Activated CD8-positive, alpha-beta memory T cell treated with anti-CD3 and anti-CD28 coated beads, Interleukin-2, amount 50 U/mL, for 24 hours (primary cell): ENCODE data around the gene VOPP1.

Experiments used
- DNase-seq: peaks from one replicate; pipeline ENCODE4 v3.0.0-alpha.2; 2020; ENCODE audit errors: extremely low read depth

VOPP1 gene

DNA sequence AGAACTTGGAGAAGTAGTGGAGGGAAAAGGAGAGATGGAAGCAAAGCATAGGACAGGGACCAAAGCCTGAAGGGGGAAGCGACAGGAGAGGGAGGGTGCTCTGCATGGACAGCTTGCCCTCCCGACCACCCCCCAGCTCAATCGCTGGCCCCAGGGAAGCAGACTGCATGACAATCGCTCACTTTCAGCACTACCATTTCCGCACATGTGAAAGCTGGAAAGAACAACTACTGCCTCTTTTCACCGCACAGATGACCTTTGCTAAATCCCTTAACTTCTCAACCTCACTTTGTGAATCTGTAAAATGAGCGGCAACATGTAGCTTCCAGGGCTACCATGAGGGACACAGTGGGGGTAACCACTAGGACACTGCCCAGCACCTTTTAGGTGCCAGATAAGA is 17.1 kb downstream of the VOPP1 start:
- DNase-seq: no peak

DNA sequence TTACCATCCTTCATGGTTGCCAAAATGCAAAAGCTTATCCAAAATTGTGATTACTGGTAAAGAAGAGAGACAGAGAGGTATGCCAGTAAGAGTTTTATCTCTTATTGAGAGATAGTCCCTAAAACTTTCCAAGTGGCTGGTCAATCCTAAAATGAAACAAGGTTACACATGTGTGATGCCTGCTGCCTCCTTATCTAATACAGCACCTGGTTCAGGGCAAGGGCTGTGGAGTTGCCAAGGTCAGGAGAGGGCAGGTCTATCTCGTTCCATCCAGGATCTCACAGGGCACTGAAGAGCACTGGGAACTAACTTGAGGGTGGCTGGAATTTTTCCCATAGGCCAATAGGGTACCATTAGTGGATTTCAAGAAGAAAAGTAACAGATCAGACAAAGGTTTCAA is 18.3 kb downstream of the VOPP1 start:
- no peak for DNase-seq

DNA sequence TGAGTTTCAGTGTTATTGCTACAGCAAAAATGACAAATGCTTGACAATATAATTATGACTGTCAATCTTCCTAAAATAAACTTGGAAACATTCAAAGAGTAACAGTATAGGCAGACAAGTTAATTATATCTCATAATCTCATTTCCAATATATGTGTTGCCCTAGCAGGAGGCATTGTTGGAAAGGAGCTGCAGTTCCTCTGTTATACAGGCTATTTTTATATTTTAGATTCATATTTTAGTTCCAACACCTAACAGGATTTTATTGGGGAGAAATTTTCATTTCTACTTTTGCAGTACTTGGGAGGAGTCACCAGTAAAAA is 19.3 kb downstream of the VOPP1 start:
- DNase-seq: no peak

DNA sequence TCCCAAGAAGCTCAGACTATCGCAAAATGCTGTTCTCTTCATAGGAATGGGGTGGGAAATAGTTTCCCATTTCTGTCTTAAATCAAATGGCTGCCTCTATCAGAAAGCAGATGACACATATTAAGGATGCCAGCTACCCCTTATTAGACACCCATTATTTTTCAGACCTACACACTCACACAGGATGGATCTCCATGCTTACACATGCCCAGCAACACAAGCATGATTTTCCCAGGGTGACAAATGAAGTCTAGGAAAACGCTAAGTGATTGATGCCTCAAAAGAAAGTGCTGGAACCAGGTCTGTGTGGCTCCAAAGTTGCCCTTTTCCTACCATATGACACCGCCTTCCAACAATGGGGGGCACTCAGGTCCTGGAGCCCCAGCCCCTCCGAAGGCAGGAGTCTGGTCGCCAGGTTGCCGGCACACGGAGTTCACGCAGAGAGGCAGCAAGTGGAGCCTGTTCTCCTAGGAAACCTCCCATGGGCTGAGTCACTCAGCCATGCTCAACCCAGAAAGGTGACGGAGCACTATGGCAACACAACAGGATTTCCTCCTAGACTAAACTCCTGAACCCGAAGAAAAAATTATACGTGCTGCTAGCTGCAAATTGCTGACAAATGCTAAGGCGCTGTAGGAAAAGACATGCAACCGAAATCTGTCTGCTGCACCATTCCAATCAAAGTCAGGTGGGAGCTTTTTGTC is 19.8 kb downstream of the VOPP1 start:
- no peak for DNase-seq

DNA sequence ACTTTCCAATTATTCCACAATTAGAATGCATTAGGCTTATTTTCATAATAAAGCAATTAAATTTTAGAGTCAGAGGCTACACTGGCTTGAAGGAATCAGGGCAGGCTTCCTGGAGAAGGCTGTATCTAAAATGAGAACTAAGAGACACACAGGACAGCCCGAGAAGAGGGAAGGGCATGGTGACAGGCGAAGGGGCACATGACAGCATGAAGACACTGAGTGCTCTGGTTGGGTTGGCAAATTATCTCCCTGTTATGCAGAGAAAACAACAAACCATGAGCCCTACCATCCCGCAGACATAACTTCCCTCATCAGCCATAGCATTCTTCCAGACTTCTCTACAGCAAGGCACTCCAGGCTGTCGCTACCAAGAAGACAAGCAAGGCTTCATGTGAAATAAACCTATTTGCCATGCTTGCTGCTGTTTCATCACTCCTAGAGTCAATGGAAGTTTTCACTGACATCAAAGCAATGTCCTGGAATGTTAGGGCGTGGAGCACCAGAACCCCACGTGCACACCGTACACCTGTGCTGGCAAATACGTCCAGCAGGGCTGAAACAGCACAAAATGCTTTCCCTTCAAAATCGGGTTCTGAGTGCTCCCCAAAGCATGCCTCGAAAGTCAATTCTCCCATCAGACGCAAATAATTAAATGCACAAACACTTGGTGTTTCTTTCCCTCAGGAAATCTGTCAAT is 21.3 kb downstream of the VOPP1 start:
- DNase-seq: no peak

DNA sequence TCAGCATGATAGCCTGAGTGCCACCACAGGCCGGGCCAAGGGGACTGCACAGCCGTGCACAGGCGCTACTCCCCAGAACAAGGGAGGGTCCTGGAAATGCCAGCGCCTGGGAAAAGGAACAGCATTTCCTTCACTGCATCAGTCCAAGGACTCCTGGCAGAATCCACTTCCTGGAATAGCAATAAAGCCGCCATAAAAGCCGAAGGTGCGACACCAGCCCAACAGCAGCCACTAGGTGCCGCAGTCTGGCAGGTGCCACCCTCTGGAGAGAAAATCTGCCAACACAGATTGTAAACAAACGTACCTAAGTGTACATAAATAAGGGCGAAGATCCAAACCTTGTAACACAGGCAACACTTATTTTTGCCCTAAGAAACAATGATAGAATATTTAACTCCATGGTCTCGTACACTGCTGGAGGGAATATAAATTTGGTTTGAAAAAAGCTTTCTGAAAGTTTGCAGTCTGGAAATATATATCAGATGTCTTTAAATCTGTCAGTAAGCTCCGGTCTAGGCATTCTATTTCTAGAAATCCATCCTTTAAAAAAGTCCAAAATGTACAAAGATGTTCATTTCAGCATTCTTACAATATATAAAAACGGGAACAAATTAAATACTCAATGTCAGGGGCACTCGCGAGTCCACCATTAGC is 22.2 kb downstream of the VOPP1 start:
- DNase-seq: no peak

DNA sequence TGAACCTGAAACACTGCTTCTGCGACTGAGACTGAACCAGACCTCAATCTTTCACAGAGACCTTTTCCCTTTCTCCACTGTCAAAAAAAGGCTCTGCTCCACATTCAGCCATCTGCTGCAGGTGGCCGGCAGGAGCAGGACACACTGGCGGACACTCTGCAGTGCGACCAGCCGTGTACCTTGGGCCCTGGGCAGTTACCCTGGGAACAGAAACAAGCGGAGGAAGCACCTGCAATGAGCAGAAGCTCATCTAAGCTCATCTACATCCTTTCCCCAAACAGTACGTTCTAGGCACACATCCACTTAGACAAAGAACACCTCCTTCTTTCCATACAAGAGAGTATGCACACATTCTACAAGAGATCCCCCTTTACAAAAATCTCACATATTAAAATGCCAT is 22.8 kb downstream of the VOPP1 start:
- DNase-seq: no peak

DNA sequence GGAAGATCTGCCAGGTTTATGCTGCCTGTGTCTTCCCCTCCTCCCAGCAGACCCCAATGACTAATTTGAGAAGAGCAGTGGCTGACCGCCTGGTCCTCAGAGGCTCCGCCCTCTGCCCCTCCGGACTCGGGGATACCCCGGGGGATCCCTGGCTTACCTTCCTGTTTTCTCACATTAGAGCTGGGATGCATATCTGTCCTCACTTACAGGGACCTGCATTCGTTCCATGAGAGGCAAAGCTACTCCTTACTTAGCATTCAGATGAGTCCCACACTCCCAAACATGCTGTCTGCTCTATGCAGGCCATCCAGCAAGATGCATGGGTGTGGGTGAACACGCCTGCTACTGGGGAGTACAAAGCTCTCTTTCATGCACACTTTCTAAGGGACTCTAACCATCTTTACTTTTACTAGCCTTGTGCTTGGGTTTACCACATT is 24.0 kb downstream of the VOPP1 start:
- no peak for DNase-seq

DNA sequence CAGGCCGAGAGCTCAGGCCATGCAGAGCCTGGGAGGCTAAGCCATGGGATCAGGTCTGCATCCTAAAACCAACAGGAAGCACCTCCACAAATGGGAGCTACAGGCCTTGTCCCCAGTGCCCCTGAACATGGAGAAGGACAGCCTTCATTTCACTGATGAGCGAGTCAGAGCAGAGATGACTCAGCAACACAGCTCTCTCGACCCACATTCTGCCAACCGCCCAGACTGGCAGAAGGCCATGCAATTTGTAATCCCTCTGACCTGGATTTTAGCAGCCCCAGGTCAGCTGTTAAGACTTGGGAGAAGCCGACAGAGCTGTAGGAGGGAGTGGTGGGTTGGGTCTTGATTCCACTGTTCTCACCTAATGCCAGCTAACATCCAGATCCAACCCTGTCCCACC is 25.5 kb downstream of the VOPP1 start:
- DNase-seq: no peak

DNA sequence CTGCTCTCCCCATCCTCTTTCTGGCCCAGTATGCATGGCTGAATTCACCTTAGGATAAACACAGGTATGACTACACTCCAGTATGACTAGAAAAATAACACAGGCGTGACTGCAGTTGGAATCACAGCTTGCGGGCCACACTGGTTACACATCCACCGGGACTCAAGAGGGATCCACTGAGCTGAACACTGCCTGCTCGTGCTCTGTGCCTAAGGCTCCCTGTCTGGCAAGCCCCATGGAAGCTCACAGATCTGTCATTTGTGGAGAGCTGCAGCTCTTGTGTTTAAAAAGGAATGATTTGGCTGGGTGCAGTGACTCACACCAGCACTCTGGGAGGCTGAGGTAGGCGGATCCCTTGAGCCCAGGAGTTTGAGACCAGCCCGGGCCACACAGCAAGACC is 26.8 kb downstream of the VOPP1 start:
- DNase-seq: no peak

DNA sequence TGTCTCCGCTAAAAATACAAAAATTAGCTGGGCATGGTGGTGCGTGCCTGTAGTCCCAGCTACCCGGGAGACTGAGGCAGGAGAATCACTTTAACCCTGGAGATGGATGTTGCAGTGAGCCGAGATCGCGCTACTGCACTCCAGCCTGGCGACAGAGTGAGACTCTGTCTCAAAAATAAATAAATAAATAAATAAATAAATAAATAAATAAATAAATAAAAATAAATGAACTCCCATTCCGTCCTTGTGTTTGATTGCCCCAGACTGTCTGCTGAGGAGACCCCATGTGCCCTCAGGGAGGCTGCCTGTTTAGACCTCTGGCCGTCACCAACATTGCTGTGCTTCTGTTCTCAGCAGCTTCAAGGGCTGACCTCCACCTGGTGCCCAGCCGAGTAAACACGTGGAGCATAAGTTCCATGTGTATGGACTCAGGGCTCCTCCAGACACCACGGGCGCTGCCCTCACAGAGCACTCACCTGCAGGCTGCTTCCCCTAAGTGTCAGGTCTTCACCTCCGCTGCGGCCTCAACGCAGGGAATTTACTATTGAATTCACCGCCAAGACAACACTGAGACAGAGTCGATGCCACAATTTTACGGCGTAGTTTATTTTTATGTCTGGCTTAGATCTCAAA is 32.0 kb downstream of the VOPP1 start:
- no peak for DNase-seq

DNA sequence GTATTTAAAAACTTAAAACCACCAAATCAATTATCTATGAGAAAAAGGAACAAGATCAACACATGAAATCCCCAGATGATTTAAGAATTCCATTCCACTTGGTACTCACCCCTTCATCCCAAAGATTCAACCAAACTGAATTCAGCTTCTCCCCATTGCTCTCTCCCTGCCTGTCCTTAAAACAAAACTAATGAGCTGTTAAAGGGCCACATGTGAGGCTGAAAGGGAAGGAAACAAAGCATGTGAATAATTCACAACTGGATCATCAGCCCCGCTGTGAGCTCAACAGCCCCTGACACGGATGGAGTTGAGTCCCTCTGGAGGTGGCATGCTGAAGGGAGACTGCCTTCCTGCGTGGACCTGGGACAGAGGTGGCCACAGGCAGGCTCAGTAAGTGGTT is 32.9 kb downstream of the VOPP1 start:
- no peak for DNase-seq

DNA sequence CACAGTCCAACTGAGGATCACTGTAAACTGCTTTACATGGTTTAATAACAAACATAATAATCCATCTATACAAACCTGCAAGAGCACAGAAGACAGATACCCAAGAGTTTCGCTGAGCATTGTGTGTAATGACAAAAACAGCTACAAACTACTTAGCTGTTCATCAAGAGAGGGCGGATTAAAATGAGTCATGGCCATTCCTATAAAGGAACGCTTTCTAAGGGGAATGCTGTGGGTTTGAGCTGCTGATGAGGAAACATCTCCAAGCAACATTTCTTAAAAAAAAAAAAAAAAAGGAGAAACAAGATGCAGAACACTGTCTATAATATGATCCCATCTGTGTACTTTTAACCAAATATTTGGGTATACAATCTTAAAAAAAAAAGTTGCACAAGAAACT is 33.8 kb downstream of the VOPP1 start:
- DNase-seq: no peak

DNA sequence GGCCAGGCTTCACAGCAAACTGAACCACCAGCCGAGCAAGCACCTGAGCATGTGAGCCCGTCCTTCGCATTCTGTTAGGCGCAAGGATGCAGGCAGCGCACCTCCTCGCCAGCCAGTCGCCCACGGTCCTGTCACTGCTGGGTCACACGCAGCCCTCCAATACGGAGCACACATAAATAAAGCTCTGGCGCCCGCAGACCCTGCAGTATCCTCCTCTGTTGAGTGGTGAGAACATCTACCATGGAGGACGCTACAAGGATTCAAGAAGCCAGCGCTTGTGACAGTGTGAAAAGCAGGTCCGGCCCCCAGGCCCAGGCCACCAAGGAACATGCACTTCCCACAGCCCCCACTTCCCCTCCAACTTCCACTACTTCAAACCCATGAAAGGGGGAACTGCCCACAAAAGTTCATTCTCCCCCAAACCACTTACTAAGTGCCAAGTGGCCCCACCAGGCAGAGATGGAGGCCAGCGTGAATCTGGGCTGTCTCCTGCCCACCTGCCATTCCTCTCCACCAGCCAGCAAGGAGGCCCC is 34.8 kb downstream of the VOPP1 start:
- no peak for DNase-seq

DNA sequence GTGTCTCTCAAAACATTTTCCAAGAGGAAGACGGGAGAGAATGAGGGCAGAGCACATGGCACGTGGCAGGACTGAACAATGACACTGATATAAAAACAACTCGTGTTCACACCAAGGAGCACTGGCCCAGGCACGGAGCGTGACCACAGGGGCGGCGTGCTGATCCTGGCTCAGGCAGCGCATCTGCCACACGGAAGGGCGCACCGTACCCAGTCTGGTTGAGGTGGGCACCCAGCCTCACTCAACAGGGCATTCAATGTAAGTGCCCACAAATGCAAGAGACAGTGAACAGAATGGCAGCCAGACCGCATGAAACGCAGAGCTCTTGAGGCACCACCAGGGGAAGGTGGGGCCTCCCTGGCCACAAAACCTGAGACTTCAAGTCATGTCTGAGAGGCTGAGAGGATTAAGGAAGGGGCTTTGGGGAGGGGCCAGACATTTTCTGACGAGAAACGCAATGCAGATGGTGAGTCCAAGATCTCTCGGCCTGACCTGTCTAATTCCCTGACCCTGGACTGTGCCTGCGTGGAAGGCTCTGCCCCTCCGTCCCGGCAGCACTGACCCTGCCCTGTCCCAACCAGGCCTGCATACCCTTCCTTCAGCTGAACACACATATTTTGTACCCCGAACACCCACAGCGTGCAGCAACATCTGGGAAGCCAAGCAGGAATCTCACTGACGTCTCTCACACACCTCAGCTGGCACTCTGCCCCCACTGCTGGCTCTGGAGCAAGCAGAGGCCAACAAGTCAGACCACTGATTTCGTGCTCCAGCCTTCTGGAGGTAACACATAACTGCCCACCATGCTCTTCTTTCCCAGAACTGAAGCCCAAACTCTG is 35.5 kb downstream of the VOPP1 start:
- DNase-seq: no peak

DNA sequence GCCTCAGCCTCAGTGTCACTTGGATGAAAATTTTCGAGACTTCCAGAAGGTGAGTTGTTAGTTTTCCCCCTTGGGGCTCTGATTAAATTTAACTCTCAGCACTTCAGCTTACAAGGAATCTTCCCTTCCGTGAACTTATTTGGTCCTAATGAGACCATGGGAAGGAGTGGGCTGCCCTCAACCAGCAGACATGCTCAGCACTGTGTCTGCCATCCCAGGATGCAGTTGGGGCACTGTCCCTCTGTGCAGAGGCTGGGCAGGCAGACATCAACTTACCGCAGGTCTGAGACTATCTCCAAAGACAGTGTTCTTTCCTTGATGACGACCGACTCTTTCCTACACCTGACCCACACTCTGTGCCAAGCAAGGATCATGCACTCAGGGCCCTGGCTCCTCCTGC is 36.7 kb downstream of the VOPP1 start:
- no peak for DNase-seq

DNA sequence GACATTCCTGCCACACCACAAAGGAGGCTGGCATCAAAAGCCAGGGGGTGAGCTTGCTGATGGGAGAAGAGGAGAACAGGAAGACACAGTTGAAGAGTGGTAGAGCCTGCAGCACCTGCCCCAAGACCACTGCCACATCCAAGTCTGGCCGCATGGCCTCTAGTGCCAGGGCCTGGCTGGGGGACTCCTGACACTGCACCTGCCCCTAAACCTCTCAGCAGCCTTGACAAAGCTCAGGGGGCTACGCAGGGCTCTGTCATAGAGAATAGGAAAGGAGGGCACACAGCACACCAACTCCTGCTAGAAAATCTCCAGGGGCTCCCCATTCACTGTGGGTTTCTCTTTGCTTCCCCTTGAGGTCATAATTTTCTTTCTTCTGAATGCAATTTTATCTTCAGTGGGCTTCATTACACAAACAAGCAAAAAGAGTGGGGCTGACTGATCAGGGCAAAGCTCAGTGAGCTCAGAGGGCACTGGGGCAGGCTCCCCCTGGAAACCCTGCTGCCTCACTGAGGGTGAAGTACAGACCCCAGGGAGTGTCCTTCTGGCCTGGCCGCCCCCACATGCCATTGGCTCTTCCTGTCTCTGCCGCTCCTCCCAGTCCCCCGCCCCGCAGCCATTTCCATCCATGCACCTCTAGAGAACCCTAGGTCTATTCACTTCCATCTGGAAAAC is 37.2 kb downstream of the VOPP1 start:
- no peak for DNase-seq

DNA sequence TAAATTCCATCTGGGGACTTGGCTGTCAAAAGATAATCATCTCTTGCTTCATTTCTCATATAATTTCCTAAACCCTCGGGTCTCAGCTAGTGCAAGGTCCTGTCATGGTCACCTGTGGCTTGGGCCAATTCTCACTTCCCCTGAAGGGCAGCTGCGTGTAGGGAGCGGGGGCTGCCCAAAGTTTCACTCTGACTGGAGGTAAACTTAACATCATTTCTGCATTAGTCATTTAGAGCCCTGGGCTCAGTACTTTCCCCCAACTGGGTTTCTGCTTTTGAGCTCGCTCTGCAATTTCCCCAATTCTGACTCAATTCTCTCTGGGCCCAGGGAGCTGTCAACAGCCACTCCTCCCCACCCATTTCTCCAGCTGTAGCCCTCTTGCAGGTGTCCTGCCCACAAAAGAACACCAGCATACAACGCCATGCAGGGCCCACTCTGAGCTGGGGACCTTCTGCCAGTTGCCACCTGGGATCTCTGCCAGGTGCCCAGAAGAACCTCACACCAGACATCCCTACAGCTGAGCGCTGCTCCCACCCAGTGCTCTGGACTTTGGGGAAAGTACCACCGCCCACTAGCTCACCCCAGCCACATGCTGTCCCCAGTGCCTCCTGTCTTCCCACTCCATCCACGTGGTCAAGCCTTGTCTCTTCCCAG is 37.9 kb downstream of the VOPP1 start:
- peak; percentile 59 for DNase-seq

DNA sequence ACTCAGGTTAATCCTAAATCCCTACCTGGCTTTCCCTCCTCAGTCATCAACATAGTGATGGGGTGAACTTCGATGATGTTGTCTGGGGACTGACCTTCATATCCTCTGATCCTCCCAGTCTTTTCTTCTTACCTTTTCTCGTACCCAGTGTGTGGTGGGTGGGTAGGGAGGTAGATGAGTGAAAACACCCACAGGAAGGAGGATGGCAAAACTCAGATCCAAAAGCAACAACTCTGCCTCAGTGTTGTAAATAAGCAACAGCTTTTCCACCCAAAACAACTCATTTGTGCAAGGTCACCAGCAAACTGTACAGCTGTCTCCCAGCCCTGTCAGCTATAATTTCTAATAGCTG is 38.6 kb downstream of the VOPP1 start:
- no peak for DNase-seq

DNA sequence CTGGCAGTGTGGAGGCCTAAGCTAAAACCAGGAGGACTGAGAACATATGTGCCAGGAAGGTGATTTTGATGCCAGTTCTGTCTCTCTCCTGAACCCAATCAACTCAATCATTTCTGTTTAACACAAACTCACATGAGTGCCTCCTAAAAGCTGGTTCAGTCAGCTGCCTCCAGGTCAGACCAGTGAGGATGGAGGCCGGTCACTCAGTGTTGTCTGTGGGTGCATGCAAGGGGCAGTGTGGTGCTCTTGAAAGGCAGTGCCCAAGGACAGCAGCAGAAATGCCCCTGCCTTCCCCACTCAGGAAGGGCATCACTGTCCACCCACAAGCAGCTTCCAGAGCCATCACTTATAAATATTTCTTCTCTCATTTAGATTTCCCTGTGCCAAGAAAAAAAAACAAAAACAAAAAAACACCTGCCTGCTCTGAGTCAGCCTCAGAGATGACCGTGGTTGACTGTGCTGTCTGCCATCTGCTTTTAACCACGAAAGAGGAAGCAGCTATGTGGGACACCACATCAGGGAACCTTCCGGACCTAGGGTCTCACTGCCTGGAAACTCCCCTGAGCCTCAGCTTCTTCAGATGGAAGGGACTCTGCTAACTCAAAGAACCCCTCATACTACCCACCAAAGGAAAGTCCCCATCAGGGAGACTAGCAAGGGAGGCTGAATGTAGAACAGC is 39.1 kb downstream of the VOPP1 start:
- peak; percentile 51 for DNase-seq
